ENCODE results near the gene MAP3K5.
"Not testable (repeated sequence)": the region's sequence is repeated elsewhere in the genome, so short reads cannot be mapped to it uniquely, and the experiment has no call there.

Gene MAP3K5

GRCh38 chr6:136721467-136721866 is 70.8 kb downstream of the MAP3K5 start:
- DNase-seq (ENCODE audit: low read depth, low spot score) = no peak

- DNase-seq (ENCODE audit: low read depth, low spot score) = no peak
Measured at GRCh38 chr6:136720045-136720770, 72.1 kb downstream of the MAP3K5 start.

DNA sequence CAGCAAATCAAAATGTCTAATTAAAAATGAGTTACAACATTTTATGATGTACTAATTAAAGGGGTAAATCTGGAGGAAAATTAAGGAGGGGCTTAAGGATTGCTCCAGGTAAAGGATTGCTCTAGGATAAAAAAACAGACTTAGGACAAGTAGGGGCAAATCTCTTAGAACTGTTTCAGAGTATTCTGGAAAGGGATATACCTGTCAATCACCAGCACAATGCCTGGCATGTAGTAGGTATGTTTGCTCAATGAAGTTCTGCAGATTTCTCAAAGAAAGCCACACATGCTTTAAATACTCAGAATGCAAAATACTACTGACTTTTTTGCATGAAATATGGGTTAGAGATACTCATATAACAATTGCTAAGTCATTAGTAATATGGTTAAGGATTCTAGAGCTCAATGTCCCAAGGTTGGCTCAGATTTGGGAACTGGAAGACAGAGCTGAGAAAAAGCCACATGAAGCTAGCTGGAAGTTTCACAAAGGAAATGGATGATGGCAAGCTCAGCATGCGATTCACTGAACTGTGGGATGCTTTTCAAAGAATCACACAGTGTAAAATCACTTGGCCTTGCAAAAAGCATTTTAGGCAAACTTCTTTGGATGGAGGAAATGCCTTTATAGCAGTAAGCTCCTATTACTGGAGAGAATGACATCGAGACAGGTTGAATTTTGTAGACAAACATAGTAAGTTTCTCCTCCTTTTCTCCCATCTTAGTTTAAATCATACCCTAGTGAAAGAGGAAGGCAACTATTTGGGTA is 72.8 kb downstream of the MAP3K5 start:
- DNase-seq (ENCODE audit: low read depth, low spot score) = no peak

- no peak for DNase-seq (ENCODE audit: low read depth, low spot score)
Measured at GRCh38 chr6:136718476-136718875, 73.8 kb downstream of the MAP3K5 start.

DNA sequence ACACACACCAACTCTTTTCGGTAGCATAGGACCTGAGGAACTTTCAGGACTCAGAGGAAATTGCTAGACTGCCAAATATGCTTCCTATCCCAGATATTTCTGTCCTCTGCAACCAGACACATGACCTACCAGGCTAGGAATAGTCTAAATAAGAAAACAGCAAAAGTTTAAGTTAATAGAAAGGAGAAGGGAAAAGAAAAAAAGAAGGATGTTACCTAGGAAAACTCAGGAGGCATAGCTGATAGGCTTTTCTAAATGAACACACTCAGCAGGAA is 74.6 kb downstream of the MAP3K5 start:
- DNase-seq (ENCODE audit: low read depth, low spot score) = no peak

GRCh38 chr6:136716917-136717715 is 75.2 kb downstream of the MAP3K5 start:
- no peak for DNase-seq (ENCODE audit: low read depth, low spot score)

DNA sequence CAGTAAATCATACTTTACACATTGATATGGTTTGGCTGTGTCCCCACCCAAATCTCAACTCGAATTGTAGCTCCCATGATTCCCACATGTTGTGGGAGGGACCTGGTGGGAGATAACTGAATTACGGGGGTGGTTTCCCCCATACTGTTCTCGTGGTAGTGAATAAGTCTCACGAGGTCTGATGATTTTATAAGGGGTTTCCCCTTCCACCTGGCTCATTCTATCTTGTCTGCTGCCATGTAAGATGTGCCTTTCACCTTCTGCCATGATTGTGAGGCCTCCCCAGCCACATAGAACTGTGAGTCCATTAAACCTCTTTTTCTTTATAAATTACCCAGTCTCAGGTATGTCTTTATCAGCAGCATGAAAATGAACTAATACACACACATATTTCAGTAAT is 79.6 kb downstream of the MAP3K5 start:
- not testable (repeated sequence) for DNase-seq (ENCODE audit: low read depth, low spot score)

DNA sequence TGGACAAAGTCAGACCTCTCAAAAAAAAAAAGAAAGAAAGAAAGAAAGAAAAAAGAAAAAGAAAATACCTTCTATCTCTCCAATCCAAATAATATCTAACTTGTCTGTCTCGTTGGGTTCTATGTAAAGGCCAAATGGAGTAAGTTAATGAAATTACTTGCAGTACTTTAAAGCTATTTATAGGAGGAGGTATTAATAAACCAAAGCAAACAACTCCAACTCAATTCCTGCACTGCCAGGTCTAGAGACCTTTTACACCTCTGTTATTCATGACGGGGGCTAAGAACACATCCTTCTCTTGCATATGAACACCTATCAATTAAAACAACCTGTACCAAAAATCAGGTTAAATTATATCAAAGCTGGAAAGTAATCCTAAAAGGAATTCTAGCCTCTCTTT is 80.6 kb downstream of the MAP3K5 start:
- no peak for DNase-seq (ENCODE audit: low read depth, low spot score)

GRCh38 chr6:136710877-136711552 is 81.3 kb downstream of the MAP3K5 start:
- no peak for DNase-seq (ENCODE audit: low read depth, low spot score)

DNA sequence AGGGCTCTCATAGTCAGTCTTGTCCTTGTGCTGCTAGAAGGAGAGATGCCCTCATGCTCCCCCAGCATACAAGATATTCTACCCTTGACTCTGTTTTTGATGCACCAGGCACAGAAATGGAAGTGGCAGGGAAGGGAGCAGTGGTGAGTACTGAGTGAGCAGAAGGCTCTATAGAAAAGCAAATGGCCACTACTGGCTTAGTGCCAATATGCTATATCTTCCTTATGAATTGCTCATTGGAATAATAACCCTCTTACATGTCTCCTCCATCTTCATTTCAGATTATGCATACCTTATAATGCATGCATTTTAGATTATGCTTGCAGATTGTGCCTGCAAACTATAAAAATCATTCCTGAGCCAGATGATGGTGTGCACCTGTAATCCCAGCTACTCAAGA is 82.8 kb downstream of the MAP3K5 start:
- no peak for DNase-seq (ENCODE audit: low read depth, low spot score)

GRCh38 chr6:136706430-136706829 is 85.8 kb downstream of the MAP3K5 start:
- no peak for DNase-seq (ENCODE audit: low read depth, low spot score)

GRCh38 chr6:136703331-136703865 is 88.9 kb downstream of the MAP3K5 start:
- DNase-seq (ENCODE audit: low read depth, low spot score) = no peak

DNA sequence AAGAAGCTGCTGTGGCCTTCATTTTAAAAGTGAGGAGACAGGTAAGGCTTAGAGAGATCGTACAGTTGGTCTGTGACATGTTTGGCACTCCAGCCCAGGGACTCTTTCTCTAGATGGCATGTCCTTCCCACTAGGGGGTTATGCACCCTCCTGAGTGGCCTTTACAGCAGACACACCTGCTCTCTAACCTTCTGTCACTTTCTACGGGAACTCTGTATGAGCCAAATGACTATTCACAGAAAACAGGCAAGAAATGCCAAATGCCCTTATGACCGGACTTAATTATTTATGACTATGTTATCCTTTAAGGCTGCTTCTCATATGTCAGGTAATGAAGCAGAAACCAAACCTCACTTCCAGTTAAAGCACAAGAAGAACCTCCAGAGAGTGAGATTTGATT is 91.2 kb downstream of the MAP3K5 start:
- no peak for DNase-seq (ENCODE audit: low read depth, low spot score)

- no peak for DNase-seq (ENCODE audit: low read depth, low spot score)
Measured at GRCh38 chr6:136699358-136699757, 92.9 kb downstream of the MAP3K5 start.

GRCh38 chr6:136696783-136697364 is 95.4 kb downstream of the MAP3K5 start:
- no peak for DNase-seq (ENCODE audit: low read depth, low spot score)

DNA sequence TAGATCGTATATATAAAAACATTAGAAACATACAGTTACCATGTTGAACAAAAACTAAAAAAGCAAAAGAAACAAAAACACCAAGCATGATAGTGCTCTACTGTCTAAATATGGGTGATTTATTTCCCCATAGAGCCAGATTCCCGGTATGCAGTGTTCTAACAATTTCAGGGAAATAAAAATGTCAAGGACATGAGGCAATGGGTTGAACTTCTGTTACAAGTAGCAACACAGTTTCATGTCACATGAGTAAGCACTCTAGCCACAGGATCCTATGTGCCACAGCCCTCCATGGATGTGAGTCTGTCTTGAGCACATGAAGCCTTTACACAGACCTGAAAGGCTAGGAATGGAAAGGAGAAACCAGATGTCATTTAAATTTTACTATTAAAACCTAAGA is 96.0 kb downstream of the MAP3K5 start:
- no peak for DNase-seq (ENCODE audit: low read depth, low spot score)

DNA sequence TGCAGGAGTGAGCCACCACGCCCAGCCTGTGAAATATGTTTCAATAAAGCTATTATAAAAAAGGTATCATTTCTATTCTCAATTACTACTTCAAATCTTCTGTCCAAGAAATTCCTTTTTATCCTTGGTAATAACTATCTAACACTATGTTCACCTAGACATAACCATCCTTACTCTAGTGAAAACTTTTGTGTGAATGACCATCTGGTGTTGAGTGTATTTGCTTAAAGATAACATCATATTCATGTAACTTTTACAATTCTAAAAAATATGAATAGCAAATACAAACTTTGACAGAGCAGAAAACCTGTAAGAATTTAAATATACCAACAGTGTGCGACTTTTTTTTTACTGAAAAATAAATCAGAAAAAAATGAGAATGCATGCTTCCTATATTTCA is 96.9 kb downstream of the MAP3K5 start:
- no peak for DNase-seq (ENCODE audit: low read depth, low spot score)

GRCh38 chr6:136693090-136693489 is 99.2 kb downstream of the MAP3K5 start:
- no peak for DNase-seq (ENCODE audit: low read depth, low spot score)

GRCh38 chr6:136687894-136688293 is 104.4 kb downstream of the MAP3K5 start:
- not testable (repeated sequence) for DNase-seq (ENCODE audit: low read depth, low spot score)

DNA sequence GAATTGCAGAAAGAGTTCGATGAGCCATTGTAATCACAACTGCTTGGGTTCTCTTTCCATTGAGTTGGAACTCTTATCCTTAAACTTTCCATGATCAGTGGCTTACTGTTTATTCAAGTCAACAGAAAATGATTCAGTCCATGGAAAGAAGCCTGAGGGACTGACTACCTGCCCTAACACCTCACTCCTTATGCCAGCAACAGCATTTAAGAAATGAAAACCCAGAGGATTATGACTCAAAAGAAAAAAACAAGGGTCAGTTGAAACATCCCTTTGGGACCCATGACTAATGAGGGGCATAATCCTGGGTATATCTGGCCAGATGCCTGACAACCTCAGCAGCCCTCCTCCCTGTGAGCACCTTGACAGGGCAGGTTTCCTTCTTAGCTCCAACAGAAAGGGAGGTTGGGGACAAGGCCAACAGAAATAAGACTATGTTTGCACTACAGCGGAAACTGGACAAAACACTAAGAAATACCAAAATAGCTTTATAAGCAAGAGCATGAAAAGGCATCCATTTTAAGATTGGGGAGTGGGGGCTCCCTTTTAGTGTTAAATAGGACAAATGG is 106.7 kb downstream of the MAP3K5 start:
- DNase-seq (ENCODE audit: low read depth, low spot score) = no peak

GRCh38 chr6:136684466-136684865 is 107.8 kb downstream of the MAP3K5 start:
- DNase-seq (ENCODE audit: low read depth, low spot score) = no peak
